HepG2 (cell line): ENCODE results near the gene P3H4. TPM values are rescaled to one million over a fixed set of nuclear protein-coding genes. Genes with fewer than 3 reads are reported as not detected.

Experiments used
- CBX1 ChIP-seq: IDR thresholded peaks from one replicate; pipeline ENCODE4 v1.6.1; 2016; ENCODE audit warnings: antibody characterized with exemption, low read depth
- CHCHD3 ChIP-seq: sonication (generic); formaldehyde crosslinking; IDR thresholded peaks from 2 replicates; pipeline ENCODE4 v1.8.0; 2022; ENCODE audit warnings: mild to moderate bottlenecking, missing genetic modification reagents, moderate library complexity
- CREB3 ChIP-seq: sonication (generic); formaldehyde crosslinking; IDR thresholded peaks from 2 replicates; pipeline ENCODE4 v1.5.0; 2020; ENCODE audit warnings: missing genetic modification reagents
- DR1 ChIP-seq: sonication (generic); formaldehyde crosslinking; IDR thresholded peaks from 2 replicates; pipeline ENCODE4 v1.8.0; 2021; ENCODE audit warnings: mild to moderate bottlenecking, missing genetic modification reagents, inconsistent platforms
- FOXO1 ChIP-seq: sonication (generic); formaldehyde crosslinking; IDR thresholded peaks from 2 replicates; pipeline ENCODE4 v1.4.0; 2020; ENCODE audit warnings: missing genetic modification reagents
- KDM5B ChIP-seq: sonication (generic); formaldehyde crosslinking; IDR thresholded peaks from 2 replicates; pipeline ENCODE4 v1.4.0; 2020; ENCODE audit warnings: missing genetic modification reagents, mild to moderate bottlenecking, borderline replicate concordance
- MAFK ChIP-seq, 2 experiments: IDR thresholded peaks in 1 of 2; conservative IDR thresholded peaks in 1 of 2; 2 replicates each; pipeline ENCODE4 v1.6.1; 2011; ENCODE audit warnings: improper control_type of control experiment in 2 of 2, low read length in 2 of 2
- MNT ChIP-seq: fragments of 450-650 bp; IDR thresholded peaks from 2 replicates; pipeline ENCODE4 v1.6.1; 2016
- MTF2 ChIP-seq: sonication (generic); formaldehyde crosslinking; IDR thresholded peaks from 2 replicates; pipeline ENCODE4 v1.5.0; 2020; ENCODE audit warnings: missing genetic modification reagents, borderline replicate concordance
- PTBP1 ChIP-seq: fragments of 200-400 bp; formaldehyde crosslinking; IDR thresholded peaks from 2 replicates; pipeline ENCODE4 v1.6.1; 2018; ENCODE audit warnings: low read length, low read depth; ENCODE audit not compliant: poor library complexity, severe bottlenecking
- SOX6 ChIP-seq, 2 experiments: fragments of 450-650 bp in 1 of 2; sonication (generic) in 1 of 2; formaldehyde crosslinking in 1 of 2; IDR thresholded peaks; 2 replicates each; pipeline versions ENCODE4 v1.4.0 to v1.6.1; 2017 to 2020; ENCODE audit warnings: antibody characterized with exemption in 1 of 2, mild to moderate bottlenecking in 1 of 2, missing genetic modification reagents in 1 of 2
- STAT6 ChIP-seq: sonication (generic); formaldehyde crosslinking; IDR thresholded peaks from 2 replicates; pipeline ENCODE4 v1.4.0; 2020; ENCODE audit warnings: missing genetic modification reagents, mild to moderate bottlenecking, borderline replicate concordance
- TCF7 ChIP-seq: sonication (generic); IDR thresholded peaks from 2 replicates; pipeline ENCODE4 v1.6.1; 2016; ENCODE audit warnings: antibody characterized with exemption, low read depth
- ZBTB7A ChIP-seq: sonication (generic); formaldehyde crosslinking; IDR thresholded peaks from 2 replicates; pipeline ENCODE4 v1.8.0; 2022; ENCODE audit warnings: mild to moderate bottlenecking, missing genetic modification reagents
- ZFY ChIP-seq: sonication (generic); formaldehyde crosslinking; IDR thresholded peaks from 2 replicates; pipeline ENCODE4 v1.4.0; 2020; ENCODE audit warnings: missing genetic modification reagents
- ZGPAT ChIP-seq: IDR thresholded peaks from 2 replicates; pipeline ENCODE4 v1.6.1; 2016; ENCODE audit warnings: mild to moderate bottlenecking
- ZNF468 ChIP-seq: sonication (generic); formaldehyde crosslinking; IDR thresholded peaks from 2 replicates; pipeline ENCODE4 v1.8.0; 2022; ENCODE audit warnings: mild to moderate bottlenecking, moderate library complexity, missing genetic modification reagents
- ZNF512B ChIP-seq: sonication (generic); formaldehyde crosslinking; IDR thresholded peaks from 2 replicates; pipeline ENCODE4 v1.5.1; 2020; ENCODE audit warnings: missing genetic modification reagents, mild to moderate bottlenecking, borderline replicate concordance
- ZSCAN21 ChIP-seq: sonication (generic); formaldehyde crosslinking; IDR thresholded peaks from 2 replicates; pipeline ENCODE4 v1.8.0; 2022; ENCODE audit warnings: mild to moderate bottlenecking, missing genetic modification reagents, moderate library complexity, borderline replicate concordance
- polyA plus RNA-seq, 8 experiments: library from polyadenylated mRNA; depleted of rRNA in 3 of 8; stranded (reverse) in 7 of 8; unstranded in 1 of 8; fragments of >200 nt; fragmentation: Illumina TruSeq in 4 of 8; extraction: Trizol in 4 of 8; gene quantifications; 2 replicates each; pipeline versions ENCODE4 v1.2.1 to v1.2.3, GENCODE V29; 2011 to 2016; ENCODE audit warnings: low read depth in 4 of 8, missing spikeins in 1 of 8, mixed read lengths in 1 of 8; ENCODE audit not compliant: insufficient read depth in 1 of 8
- total RNA-seq, 5 experiments: library from RNA; depleted of rRNA; stranded (reverse); fragments of >200 nt; fragmentation: Illumina TruSeq; extraction: Trizol; gene quantifications; 2 replicates each; pipeline ENCODE4 v1.2.3, GENCODE V29; 2016; ENCODE audit warnings: low read depth in 1 of 5

P3H4 gene
- total and polyA plus RNA-seq, 2 of the 13 experiments (the other 11 are each of a cell fraction or from before 2014, with no cell fraction given): 37.1 to 50.6 TPM

- TF ChIP-seq CREB3 (CRISPR knock-in tag) (no peak), MAFK (conservative IDR thresholded peaks at IDR 0.05 in 1 of 2, IDR thresholded peaks at IDR 0.05 in 1 of 2; ENCODE audit: low read length in 2 of 2) (no peak), ZNF468 (CRISPR knock-in tag) (no peak), ZSCAN21 (CRISPR knock-in tag) (no peak), ZGPAT (CRISPR knock-in tag) (peak; percentile 11; the same call in 1 of the 2 replicates), MTF2 (CRISPR knock-in tag) (no peak), ZNF512B (no peak), DR1 (CRISPR knock-in tag) (no peak), TCF7 (peak; percentile 32; the same call in 1 of the 2 replicates), KDM5B (peak; percentile 72; the same call in 1 of the 2 replicates), ZFY (peak; percentile 36; the same call in 1 of the 2 replicates), FOXO1 (CRISPR knock-in tag) (no peak), SOX6 (IDR thresholded peaks at IDR 0.05) (no peak), SOX6 (CRISPR knock-in tag; IDR thresholded peaks at IDR 0.05) (peak; percentile 45; the same call in 1 of the 2 replicates), CHCHD3 (no peak), CBX1 (no peak), MNT (0 out of 2 replicates have a peak, but pooled peaks have one; percentile 11), STAT6 (CRISPR knock-in tag) (no peak; the same call in 1 of the 2 replicates), PTBP1 (no peak), ZBTB7A (CRISPR knock-in tag) (peak; percentile 51; the same call in 1 of the 2 replicates)
These were observed 11.0 kb downstream of the P3H4 start (continued) for GRCh38 chr17:41800601-41801373.
